NCI-H82 treated with DMSO at 0.1 percent for 48 hours (cell line): ENCODE results near the gene SLC1A2.

Source experiments
- DNase-seq: peaks from one replicate; lab custom pipeline; 2025; ENCODE audit not compliant: unreplicated experiment; lab: John Stamatoyannopoulos, UW

The SLC1A2 gene

DNA sequence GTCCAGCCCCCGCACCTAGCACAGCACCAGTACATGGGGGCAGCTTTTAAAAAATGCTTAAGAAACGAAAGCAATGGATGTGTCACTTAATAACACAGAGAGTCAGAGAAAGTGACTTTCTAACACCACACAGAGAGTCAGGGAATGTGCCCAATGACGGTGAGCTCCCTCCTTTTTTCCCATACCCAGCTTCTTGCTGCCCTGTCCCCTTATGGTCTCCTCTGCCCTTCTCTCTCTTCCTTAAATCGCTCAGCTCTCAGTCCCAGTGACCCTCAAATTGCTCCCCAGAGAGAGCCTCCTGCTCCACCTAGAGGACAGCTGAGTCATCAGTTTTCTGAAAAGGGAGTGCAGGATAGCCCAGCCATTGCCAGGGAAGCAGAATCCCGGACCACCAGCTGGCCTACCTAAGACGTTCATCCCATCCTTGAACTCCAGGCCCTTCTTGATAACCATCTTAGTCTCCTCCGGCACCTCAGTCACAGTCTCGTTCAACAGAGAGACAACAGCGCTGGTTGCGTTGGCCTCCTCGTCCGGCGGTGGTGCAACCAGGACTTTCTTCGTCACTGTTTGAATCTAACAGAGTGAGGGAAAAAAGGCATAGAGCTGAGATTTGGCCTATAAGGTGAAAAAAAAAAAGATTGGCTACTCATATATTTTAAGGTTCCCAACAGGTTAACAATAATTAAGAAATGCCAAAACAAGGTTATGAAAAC, 113.5 kb downstream of the SLC1A2 start:
- peak; percentile 2 for DNase-seq

DNA sequence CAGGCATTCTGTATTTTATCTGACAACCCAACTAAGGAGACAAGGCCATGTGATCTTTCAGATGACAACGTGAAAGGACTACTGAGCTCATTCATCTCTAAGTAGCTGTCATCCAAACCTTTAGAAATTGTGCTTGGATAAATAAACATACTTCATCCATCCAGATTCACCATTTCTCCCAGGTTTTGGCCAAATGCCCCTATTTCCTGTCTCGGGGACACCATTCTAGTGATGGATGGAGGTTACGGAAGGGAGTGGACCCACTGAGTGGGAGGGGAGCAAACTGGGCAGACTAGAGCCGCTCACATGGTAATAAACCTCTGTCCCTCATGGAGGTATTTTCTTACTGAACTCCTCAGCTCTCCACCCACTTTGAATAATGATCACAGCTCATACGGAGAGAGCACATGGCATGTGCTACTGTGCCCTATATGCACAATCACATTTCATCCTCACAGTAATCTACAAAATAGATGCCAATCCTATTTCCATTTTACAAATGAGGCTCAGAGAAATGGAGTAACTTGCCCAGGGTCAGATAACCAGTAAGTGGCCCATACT, 114.4 kb downstream of the SLC1A2 start:
- no peak for DNase-seq

DNA sequence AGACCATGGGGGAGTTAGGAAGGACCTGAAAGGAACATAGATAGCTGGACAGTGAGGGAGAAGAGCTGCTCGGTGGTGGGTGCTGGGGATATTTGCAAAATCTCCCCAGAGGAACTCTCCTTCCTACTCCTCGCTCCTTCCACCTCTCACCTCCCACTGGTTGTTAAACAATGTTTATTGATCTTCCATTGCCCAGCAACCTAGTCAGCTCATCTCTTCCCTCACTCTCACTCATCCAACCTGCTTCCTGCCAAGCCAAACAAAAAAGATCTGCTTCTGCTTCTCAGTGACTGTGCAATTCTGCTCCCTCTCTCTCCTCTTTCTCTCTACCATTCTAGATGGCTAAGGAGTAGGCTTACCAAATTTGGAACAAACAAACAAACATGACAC, 115.0 kb downstream of the SLC1A2 start:
- no peak for DNase-seq

DNA sequence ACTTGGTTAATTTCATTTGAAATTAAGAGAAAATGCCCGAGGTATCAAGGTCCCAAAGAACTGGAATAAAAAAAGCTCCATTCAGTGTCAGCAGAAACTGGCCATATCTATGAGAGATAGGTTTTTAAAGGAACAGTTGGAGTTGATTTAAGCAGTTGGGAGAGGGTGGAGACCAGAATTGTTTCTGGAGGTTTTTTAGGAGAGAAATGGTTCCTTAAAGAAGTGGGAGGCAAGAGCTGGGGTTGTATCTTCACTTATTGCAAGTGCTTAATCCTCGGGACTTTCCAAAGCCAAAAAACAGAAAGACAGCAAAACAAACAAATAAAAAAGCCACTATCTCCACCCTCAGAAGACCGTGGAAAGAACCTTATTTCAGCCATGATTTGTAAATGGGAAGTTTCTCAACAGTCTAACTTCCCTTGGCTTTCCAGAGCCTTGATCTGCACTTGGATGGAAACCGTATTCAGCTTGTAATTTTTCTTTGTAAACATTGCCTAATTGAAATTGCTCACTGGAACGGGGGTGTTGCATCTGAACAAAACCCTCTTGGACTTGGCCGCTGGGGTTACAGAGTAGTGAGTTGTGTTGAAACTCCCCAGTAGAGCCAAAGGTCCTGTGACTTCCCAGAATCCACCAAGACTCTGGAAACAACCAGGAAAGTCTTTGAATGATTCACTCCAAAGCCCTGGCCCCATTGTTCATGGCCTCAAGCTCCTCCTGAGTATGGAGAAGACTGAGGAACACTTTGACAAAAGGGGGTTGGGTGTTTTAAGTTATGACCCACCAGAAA, 115.6 kb downstream of the SLC1A2 start:
- DNase-seq = no peak

DNA sequence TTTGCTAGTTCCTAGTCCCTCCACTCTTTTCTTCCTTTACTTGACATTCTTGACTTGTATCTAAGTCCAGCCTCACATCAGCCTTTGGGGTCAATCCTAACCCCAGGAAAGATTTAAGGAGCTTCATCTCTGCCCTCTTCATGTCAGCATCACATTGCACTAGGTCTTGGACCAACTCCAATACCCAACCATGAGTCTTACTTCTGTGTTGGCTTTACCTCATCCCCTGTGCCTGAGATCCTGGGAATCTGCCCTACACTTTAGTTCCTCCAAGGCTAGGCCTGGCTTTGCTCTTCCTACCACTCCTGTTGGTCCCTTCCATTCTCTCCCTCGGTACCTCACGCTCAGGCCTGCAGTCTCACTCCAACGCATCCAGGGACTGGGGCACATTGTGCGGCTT, 117.0 kb downstream of the SLC1A2 start:
- no peak for DNase-seq

DNA sequence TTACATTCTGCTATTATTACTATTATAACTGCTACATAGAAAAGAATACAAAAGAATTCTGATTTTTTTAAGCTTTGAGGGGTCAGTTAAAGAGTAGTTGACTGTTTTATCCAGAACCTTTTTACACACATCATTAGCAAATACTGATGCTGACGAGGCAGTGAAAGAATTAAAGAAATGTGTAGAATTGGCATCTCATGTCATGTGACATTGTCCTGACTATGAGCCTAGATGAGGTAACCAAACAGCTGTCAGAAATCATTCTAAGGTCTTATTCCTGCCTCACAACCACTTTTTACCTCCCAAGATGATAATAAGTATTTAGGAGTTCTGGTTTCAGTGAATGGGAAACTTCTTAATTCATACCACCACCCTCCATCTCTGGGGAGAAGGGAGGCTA, 121.0 kb downstream of the SLC1A2 start:
- no peak for DNase-seq

DNA sequence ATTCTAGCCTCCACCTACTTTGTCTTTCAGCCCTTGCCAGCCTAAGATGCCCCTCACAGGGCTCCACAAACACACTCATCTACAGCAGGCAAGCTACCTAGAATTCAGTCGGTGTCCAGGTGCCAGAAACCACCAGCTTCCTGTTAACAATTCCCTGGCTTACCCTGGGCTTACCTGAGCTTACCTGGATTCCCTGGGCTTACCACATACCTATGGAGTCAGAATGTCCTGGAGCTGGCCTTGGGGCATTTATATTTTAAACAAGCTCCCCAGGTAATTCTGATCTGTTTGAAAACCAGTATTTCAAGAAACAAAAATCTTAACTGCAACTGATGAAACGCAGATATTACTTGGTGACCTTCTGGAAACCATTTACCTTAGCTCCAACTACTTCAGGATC, 123.6 kb downstream of the SLC1A2 start:
- DNase-seq = no peak

DNA sequence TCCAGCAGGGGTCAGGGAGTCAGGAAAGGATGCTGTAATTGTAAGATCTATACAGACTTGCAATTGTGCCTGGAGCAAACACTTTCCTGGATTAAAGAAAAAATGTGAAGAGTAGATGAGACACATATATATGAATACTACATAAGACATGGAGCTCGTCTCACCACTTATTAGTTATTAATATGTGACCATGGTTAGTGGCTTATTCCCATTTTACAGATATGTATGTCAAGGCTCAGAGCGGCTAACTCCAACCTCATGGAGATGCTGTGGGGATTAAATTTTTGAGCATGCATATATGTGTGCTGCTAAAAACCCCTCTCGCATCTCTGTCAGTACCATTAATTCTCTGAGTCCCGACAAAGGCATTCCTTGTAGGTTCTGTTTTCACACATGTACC, 125.7 kb downstream of the SLC1A2 start:
- no peak for DNase-seq

DNA sequence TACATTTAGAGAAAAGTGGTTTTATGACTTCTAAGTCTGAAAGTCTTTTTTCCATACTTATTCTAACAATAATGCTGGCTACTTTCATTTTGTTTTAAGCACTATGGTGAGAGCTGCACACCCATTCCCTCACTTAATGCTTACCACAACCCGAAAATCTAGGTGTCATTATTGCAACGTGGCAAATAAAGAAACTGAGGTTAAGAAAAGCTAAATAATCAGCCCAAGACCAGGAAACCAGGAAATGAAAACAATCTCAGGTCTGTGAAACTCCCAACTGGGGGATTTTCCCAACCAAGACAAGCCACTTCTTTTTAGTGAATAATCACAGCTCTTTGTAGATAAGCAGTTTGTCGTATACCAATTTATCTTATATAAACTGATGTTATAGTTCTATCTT, 126.3 kb downstream of the SLC1A2 start:
- no peak for DNase-seq

DNA sequence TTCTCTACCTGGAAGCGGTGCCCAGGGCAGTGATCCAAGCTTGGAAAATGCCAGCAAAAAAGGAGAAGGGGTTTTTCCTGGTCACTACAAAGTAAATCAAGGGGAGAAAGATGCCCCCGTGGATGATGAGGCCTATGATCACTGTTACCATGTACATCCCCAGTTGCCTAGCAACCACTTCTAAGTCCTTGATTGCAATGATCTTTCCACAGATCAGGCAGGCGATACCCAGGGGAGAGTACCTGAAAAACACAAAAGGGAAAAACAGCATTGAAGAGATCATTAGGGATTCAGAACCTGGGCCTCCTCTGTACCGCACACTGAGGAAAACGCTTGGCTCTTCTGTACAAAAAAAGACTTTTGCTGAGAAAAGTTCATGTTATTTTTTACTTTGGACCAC, 127.1 kb downstream of the SLC1A2 start:
- DNase-seq = no peak

DNA sequence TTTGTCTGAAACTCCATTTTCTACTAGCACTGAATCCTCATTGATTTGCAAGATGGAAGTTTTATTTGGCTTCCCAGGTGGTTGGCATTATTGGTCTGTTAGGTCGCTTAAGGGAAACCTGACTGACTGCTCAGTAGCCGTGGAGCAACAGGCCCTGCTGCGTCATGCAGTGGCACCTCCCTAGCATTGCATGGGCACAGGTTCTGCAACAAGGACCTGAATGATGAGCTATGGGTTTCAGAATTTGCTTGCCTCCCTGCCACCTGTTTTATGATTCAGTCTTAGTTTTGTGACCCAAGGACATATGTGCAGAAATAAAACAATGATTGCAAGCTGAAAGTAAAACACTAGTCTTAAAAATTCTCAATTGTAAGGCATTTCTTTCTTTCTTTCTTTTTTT, 128.5 kb downstream of the SLC1A2 start:
- no peak for DNase-seq

DNA sequence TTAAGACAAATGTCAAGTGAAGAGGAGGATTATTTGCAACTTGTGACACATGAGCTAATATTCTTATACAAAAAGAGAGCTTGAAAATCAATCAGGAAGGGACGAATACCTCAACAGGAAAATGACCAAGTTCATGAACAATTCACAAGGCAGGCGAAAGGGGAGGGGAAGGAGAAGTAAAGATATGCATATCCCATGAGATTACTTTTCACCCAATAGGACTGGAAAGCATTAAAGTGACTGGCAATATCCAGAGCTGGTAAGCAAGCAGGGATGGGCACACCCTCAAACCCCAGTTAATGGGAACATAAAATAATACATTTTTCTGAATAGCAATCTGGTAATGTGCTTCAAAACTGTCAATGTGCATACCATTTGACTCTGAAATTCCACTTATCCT, 129.5 kb downstream of the SLC1A2 start:
- no peak for DNase-seq

DNA sequence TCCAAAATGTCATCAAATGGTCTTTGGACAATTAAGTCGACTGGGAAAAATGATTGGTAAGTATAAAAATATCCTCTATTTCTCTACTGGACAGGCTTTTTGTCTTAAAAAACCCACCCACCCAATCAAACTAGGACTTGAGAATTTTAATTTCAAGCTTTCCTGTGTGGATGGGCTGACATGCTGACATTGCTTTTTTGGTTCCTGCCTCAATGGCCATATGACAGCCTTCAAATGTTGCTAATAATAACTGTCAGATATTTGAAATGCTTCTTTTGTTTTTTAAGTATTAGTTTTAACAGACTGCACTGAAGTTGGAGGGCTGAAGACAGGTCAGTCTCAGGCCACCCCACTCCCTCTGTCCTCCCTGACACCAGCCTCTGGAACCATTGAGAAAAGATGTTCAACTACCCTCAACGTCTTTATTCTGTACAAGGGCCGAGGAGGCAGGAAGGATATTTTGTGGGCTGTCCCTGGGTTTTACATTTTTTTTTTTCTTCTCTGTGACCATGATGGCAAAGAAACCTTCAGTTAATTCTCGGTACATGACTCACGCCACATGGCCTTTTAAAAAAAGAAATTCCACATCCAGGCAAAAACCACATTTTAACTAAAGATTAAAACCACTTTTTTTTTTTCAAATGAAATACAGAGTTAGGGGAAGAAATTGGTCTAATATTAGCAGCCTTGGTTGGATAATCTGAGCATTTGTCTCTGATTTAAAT, 130.4 kb downstream of the SLC1A2 start:
- DNase-seq = no peak

DNA sequence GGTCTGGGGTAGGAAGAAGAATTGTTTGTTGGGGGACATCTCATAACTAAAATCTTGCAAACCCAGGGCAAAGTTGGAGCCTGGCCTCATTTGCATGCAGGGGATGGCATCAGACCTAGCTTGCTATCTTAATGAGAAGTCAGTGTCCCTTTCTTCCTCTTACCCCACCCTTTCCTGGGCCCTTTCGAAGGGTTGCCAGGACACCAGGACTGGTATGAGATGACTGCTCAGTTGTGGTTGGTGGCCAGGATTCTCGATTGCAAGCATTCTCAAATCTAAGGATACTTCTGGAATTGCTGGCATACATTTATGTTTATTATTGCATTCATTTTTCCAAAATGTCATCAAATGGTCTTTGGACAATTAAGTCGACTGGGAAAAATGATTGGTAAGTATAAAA, 131.0 kb downstream of the SLC1A2 start:
- no peak for DNase-seq

DNA sequence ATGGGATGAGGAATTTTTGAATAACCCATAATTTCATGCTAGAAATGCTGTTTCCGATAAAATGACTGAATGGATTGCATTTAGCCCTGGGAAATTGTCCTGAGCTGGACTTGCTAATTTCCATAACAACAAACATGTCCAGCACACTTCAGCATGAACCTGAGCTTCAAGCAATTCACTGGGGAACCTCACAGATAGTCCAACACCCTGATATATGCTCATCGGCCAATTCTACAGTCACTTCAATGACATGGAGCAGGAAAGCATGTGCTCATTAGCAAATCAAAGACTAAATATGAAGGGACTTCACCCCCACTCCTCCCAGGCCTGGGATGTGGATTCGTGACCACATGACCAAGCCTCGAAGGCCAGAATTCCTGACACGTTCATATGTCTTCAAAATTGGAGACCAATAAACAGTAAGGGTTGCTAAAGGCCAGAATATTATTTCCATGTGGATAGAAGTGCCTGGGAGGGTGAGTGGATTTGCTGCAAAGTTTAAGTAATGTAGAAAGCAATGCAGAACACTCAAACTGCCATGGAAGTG, 131.9 kb downstream of the SLC1A2 start:
- no peak for DNase-seq

DNA sequence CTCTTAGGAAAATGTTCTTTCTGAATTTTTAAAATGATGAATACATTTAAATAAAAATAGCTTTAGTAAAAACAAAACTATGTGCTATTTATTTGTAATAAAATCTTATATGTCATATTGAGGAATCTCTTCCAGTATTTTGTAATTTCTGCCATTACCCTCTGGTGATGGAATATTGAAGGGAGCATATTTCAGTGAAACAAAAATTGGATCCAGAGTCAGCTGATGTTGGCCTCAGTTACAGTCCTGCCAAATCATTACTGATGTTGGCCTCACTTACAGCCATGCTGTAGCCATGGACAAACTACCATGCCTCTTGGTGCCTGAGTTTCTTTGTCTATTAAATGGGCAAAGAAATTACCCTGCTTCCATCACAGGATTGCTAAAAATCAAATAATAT, 133.2 kb downstream of the SLC1A2 start:
- no peak for DNase-seq

DNA sequence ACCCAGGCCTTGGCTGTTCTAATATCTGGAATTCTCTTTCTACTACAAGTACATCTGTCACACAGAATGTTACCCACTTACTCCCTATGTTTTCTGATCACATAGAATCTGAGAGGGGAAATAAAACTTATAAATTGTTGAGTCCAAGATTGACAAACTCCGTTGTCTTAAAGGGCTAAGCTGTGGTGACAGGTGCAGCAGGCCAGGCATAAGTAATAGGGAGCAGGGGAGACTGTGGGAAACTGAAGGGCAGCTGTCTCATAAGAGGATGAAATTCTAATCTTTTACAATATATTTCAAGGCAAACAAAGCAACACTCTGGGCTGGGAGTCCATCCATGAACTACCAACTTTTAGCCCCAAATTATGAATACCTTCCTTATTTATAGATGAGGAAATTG, 133.9 kb downstream of the SLC1A2 start:
- no peak for DNase-seq

DNA sequence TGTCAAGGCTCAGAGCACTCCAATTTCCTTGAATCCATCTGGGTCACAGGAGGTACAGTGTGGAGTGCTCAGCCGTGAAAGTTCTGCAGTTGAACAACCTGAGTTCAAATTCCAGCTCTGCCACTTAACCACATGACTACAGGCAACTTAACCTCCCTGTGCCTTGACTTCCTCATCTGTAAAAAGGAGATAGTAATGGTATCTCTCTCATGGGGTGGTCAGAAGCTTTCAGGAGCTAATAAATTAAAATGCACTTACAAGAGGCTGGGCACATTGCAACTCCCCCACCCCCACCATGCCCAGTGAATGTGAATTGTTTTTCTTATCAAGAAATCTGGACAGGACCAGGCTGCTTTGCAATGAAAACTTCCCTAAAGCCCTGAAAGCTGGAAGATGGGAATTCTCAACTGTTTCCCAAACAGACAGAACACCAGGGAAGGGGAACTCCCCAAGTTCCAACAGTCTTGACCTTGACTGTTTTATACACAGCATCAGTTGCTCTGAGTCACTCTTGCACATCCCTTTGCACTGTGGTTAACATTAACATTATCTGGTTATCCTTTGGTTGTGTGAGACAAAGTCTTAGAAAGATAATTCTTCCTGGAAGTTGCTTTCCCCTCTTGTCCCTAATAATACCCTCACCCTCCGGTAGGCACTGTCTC, 137.0 kb downstream of the SLC1A2 start:
- DNase-seq = no peak

DNA sequence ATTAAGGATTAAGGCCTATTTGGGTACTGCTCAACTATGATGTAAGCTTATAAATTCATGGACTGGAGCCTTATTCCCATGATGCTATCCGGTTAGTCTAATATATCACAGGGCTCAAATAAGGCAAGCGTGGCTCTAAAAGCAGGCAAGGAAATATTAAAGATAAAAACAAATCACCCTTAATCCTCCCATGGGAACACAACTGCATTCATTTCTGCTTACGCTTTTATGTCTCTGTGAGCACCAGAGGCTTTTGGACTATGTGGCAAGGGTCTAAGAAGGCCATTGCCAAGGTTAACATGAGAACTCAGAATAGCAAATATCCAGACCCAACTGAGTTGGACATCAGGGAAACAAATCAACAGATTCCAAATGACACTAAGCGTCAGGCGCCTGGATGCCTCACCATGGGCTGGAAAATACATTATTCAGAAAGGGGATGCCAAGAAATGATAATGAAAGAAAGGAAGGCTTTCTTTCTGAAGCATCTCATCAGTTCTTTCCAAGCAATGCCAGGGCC, 138.1 kb downstream of the SLC1A2 start:
- DNase-seq = no peak

DNA sequence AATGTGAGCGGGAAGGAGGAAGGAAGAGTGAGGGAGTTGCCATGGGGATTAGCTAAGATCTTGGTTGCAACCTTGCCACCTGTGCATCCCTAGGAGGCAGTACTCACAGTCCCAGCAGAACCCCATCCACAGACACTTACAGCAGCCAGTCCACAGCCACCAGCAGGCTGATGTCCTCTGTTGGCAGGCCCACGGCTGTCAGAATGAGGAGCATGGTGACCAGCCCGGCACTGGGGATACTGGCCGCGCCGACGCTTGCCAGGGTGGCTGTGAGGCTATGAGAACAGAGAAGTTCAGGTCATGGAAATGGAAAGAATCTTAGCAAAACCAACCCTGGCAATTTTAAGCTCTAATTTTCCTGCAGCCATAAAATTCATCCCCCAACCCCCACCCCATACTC, 138.6 kb downstream of the SLC1A2 start:
- no peak for DNase-seq

DNA sequence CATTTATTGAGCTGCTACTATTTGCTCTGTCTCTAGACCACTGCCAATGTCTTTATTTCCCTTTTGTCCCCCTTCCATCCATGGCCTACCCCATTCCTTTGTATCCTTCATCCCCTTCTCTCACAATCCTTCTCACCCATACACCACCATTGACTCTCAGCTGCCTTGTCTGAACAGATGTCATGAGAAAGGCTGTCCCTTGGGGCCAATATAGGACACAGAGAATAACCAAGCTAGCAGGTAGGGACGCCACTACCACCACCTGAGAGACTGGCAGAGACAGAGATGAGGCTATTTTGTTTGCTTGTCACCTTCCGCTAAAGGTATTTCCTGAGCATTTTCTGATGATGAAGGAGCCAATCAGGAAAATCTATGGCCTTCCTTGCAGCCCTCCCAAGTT, 141.5 kb downstream of the SLC1A2 start:
- no peak for DNase-seq
